ENCODE data around the gene HSPB7.
"Not testable (repeated sequence)": the region's sequence is repeated elsewhere in the genome, so short reads cannot be mapped to it uniquely, and the experiment has no call there.

The HSPB7 gene

GRCh38 chr1:16020878-16021277 lies 3.0 kb upstream of the HSPB7 start:
- DNase-seq, result not testable (repeated sequence)

GRCh38 chr1:16020325-16020724 lies 2.5 kb upstream of the HSPB7 start:
- DNase-seq, result no peak

- DNase-seq, result no peak
These were observed 1.9 kb upstream of the HSPB7 start for GRCh38 chr1:16019644-16020277.

- DNase-seq, result no peak
These were observed 1.2 kb upstream of the HSPB7 start for GRCh38 chr1:16018749-16019643.

- no peak for DNase-seq
These were observed 465 bp upstream of the HSPB7 start for GRCh38 chr1:16018308-16018707.

- no peak for DNase-seq
These were observed 775 bp downstream of the HSPB7 start for GRCh38 chr1:16017076-16017460.

GRCh38 chr1:16015960-16016901 lies 1.6 kb downstream of the HSPB7 start:
- no peak for DNase-seq

GRCh38 chr1:16015491-16015890 lies 2.4 kb downstream of the HSPB7 start:
- no peak for DNase-seq

GRCh38 chr1:16014509-16015482 lies 3.0 kb downstream of the HSPB7 start:
- DNase-seq, result no peak

- DNase-seq, result no peak
These were observed 4.0 kb downstream of the HSPB7 start for GRCh38 chr1:16013908-16014258.

- no peak for DNase-seq
These were observed 4.5 kb downstream of the HSPB7 start for GRCh38 chr1:16013220-16013907.

GRCh38 chr1:16012590-16013219 lies 5.1 kb downstream of the HSPB7 start:
- DNase-seq, result no peak

GRCh38 chr1:16011936-16012589 lies 5.8 kb downstream of the HSPB7 start:
- DNase-seq, result no peak

GRCh38 chr1:16010837-16011236 lies 7.0 kb downstream of the HSPB7 start:
- no peak for DNase-seq

GRCh38 chr1:16009678-16010077 lies 8.2 kb downstream of the HSPB7 start:
- no peak for DNase-seq

- DNase-seq, result no peak
These were observed 8.8 kb downstream of the HSPB7 start for GRCh38 chr1:16009030-16009460.

GRCh38 chr1:16007671-16008341 lies 10.0 kb downstream of the HSPB7 start:
- no peak for DNase-seq

- no peak for DNase-seq
These were observed 11.0 kb downstream of the HSPB7 start for GRCh38 chr1:16006552-16007485.

- DNase-seq, result no peak
These were observed 11.8 kb downstream of the HSPB7 start for GRCh38 chr1:16006010-16006409.
